Measurements from ENCODE around the gene MICALL2.

The MICALL2 gene

DNA sequence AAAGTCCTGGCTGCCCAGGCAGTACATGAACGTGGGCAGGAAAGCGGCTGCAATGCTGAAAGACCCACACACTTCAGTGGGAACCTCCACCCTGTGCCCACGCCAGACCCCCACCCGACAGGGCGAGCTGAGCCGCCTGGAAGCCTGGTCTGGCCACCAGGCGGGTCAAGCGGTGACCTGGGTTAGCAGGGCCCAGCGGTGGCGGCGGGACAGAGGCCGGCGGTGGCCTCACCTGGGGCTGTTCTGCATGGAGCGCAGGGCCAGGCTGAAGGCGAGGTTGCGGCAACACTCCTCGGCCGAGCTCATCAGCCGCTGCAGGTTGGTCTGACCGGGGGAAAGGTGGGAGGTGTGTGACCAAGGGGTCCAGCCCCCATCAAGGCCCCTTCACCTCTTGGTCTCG, 11.6 kb upstream of the MICALL2 start:
- TF ChIP-seq CTCF (IDR thresholded peaks at IDR 0.05; ENCODE audit: low read length, missing control alignments): no peak
- H3K4me3 ChIP-seq (replicated peaks; ENCODE audit: low read depth, low read length): no peak overlapping the region
- no peak for DNase-seq (ENCODE audit: low read depth)

- H3K4me3 ChIP-seq (replicated peaks; ENCODE audit: low read depth, low read length): no peak overlapping the region
- TF ChIP-seq CTCF (IDR thresholded peaks at IDR 0.05; ENCODE audit: low read length, missing control alignments): no peak
- DNase-seq (ENCODE audit: low read depth): no peak
Observed at GRCh38 chr7:1468643-1469298, 9.5 kb upstream of the MICALL2 start.

DNA sequence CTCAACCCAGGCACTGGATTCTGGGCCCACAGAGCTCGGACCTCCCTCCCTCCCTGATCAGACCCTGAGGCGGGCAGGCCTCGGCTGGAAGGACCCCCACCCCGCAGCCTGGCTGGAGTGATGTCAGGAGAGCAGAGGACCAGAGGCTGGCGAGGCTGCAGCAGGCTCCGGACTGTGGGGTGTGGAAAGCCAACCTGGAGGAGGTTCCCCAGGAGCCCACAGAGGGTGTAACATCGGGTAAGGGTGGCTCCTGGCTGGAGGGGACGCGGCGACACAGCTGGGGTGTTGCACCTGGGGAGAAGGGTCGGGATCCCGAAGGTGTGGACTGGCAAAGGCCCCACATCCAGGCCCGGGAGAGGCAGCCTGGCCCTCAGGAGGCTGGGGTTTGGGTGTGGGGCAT, 8.9 kb upstream of the MICALL2 start:
- no peak for TF ChIP-seq CTCF (IDR thresholded peaks at IDR 0.05; ENCODE audit: low read length, missing control alignments)
- H3K4me3 ChIP-seq (replicated peaks; ENCODE audit: low read depth, low read length): no peak overlapping the region

GRCh38 chr7:1466524-1467271, 7.4 kb upstream of the MICALL2 start:
- TF ChIP-seq CTCF (IDR thresholded peaks at IDR 0.05; ENCODE audit: low read length, missing control alignments): no peak
- H3K4me3 ChIP-seq (replicated peaks; ENCODE audit: low read depth, low read length): no peak overlapping the region
- DNase-seq (ENCODE audit: low read depth): peak; percentile 30

More for the DNA sequence above, 8.9 kb upstream of the MICALL2 start:
- no peak for DNase-seq (ENCODE audit: low read depth)

GRCh38 chr7:1464694-1465093, 5.4 kb upstream of the MICALL2 start:
- no peak overlapping the region for H3K4me3 ChIP-seq (replicated peaks; ENCODE audit: low read depth, low read length)
- TF ChIP-seq CTCF (IDR thresholded peaks at IDR 0.05; ENCODE audit: low read length, missing control alignments): no peak
- no peak for DNase-seq (ENCODE audit: low read depth)

DNA sequence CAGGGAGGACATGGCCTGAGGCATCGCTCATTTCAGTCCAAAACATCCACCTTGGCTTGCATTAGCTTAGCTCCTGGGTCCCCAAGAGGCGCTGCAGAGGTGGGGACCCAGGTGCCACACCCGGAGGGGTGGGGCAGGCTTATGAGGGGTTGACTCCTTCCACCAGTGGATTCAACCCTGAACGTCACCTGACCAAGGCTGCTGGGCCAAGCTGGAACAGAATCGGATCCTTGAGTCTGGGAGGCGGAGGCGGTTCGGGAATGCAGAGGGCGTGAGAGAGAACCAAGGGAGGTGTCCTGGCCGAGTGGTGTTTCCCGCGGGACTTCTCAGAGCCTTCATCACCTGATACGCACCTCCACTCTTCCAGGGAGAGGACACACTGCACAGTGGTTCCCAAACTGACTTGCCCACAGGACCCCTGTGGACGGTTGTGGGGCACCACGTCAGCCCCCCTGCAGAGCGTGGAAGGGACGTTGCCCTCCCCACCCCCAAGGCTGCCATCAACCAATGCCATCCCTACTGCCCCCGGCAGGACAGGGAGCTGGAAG, 4.5 kb upstream of the MICALL2 start:
- TF ChIP-seq CTCF (IDR thresholded peaks at IDR 0.05; ENCODE audit: low read length, missing control alignments): no peak
- no peak for DNase-seq (ENCODE audit: low read depth)
- no peak overlapping the region for H3K4me3 ChIP-seq (replicated peaks; ENCODE audit: low read depth, low read length)
